GM12878 (cell line): ENCODE results near the gene CABP7. TPM values are rescaled to one million over a fixed set of nuclear protein-coding genes. Genes with fewer than 3 reads are reported as not detected.

Source experiments
- ATAC-seq: fragments of 200-7000 bp; cut with Tn5 transposase; 3 replicates; pipeline ENCODE4 v1.9.1; 2020; ENCODE audit warnings: mild to moderate bottlenecking, moderate library complexity
- BruUV-seq: library from RNA; stranded (reverse); fragments of 400-500 nt; replicated peaks from 2 replicates; lab custom pipeline; 2021; lab: Mats Ljungman, UMichigan
- CTCF ChIA-PET: fragments of 300-600 bp; sonication (Branson Sonifier 250); formaldehyde crosslinking; extraction: SDS; loops from one replicate; lab custom pipeline; 2021; ENCODE audit warnings: inconsistent platforms; lab: Yijun Ruan, JAX
- POLR2A ChIA-PET: fragments of 350-600 bp; formaldehyde crosslinking; extraction: SDS; loops from one replicate; lab custom pipeline; 2021; ENCODE audit warnings: inconsistent platforms; lab: Charles Lee
- RAD21 ChIA-PET: fragments of 300-600 bp; sonication (Branson Sonifier 250); formaldehyde crosslinking; loops from one replicate; lab custom pipeline; 2023; ENCODE audit warnings: antibody characterized with exemption; ENCODE audit not compliant: unreplicated experiment; lab: Charles Lee
- SMC1A ChIA-PET: fragments of 300-600 bp; sonication (Branson Sonifier 250); formaldehyde crosslinking; loops from one replicate; lab custom pipeline; 2023; ENCODE audit not compliant: unreplicated experiment, uncharacterized antibody; lab: Charles Lee
- DNase-seq: peaks from one replicate; pipeline ENCODE4 v3.0.0-alpha.2; 2011; ENCODE audit warnings: low read depth, low spot score
- FAIRE-seq: peaks from 3 replicates; lab custom pipeline; 2011; peaks lifted over from hg19 to GRCh38; lab: Jason Lieb, UNC
- H2AFZ ChIP-seq: 2 replicates; pipeline ENCODE4 v1.6.0; 2011; ENCODE audit warnings: low read depth, low read length, control low read depth; ENCODE audit not compliant: control insufficient read depth
- H3K27ac ChIP-seq: 2 replicates; pipeline ENCODE4 v1.5.1; 2011; ENCODE audit warnings: control low read depth; ENCODE audit not compliant: control insufficient read depth, insufficient read depth
- H3K27me3 ChIP-seq, 2 experiments: replicated peaks in 1 of 2; 2 replicates each; pipeline versions ENCODE4 v1.6.0 to v1.6.1; 2011; ENCODE audit warnings: low read length in 1 of 2; ENCODE audit not compliant: control insufficient read depth in 2 of 2, insufficient read depth in 2 of 2
- H3K36me3 ChIP-seq, 2 experiments: 2 replicates each; pipeline ENCODE4 v1.5.1; 2011; ENCODE audit warnings: low read length in 1 of 2; ENCODE audit not compliant: control insufficient read depth in 2 of 2, insufficient read depth in 2 of 2
- H3K4me1 ChIP-seq: 2 replicates; pipeline ENCODE4 v1.6.1; 2011; ENCODE audit warnings: mild to moderate bottlenecking, low read length, moderate library complexity, mixed read lengths; ENCODE audit not compliant: control insufficient read depth, insufficient read depth
- H3K4me2 ChIP-seq: 2 replicates; pipeline ENCODE4 v1.6.0; 2011; ENCODE audit warnings: control low read depth; ENCODE audit not compliant: control insufficient read depth, insufficient read depth
- H3K4me3 ChIP-seq: fragments of 200-600 bp; sonication (generic); 2 replicates; pipeline ENCODE4 v1.5.1; 2016
- H3K79me2 ChIP-seq: 2 replicates; pipeline ENCODE4 v1.6.0; 2011; ENCODE audit warnings: low read length; ENCODE audit not compliant: control insufficient read depth, insufficient read depth
- H3K9ac ChIP-seq: 2 replicates; pipeline ENCODE4 v1.8.0; 2011; ENCODE audit warnings: low read length, control low read depth, mixed read lengths; ENCODE audit not compliant: control insufficient read depth, insufficient read depth
- H3K9me3 ChIP-seq: replicated peaks from 3 replicates; pipeline ENCODE4 v1.5.1; 2011; ENCODE audit warnings: mild to moderate bottlenecking, low read length; ENCODE audit not compliant: control insufficient read depth, insufficient read depth
- H4K20me1 ChIP-seq: 2 replicates; pipeline ENCODE4 v1.6.0; 2011; ENCODE audit not compliant: control insufficient read depth, insufficient read depth
- CBX3 ChIP-seq: fragments of 200-600 bp; sonication (generic); IDR thresholded peaks from 2 replicates; pipeline ENCODE4 v1.6.1; 2016; ENCODE audit warnings: low read depth, borderline replicate concordance
- CREM ChIP-seq: IDR thresholded peaks from 2 replicates; pipeline ENCODE4 v1.6.1; 2014; ENCODE audit warnings: antibody characterized with exemption, low read depth
- FOS ChIP-seq: IDR thresholded peaks from 3 replicates; pipeline ENCODE4 v1.6.1; 2011; ENCODE audit warnings: borderline replicate concordance; ENCODE audit not compliant: insufficient read length; ENCODE audit errors: extremely low read depth
- FOXK2 ChIP-seq: fragments of 450-650 bp; IDR thresholded peaks from 2 replicates; pipeline ENCODE4 v1.6.1; 2017; ENCODE audit warnings: mild to moderate bottlenecking, moderate library complexity
- HDGF ChIP-seq: fragments of 450-650 bp; IDR thresholded peaks from 2 replicates; pipeline ENCODE4 v1.6.1; 2016; ENCODE audit warnings: antibody characterized with exemption
- HSF1 ChIP-seq: fragments of 150-350 bp; IDR thresholded peaks from 2 replicates; pipeline ENCODE4 v1.6.1; 2014; ENCODE audit warnings: mild to moderate bottlenecking, low read depth, low read length
- MAX ChIP-seq: IDR thresholded peaks from 2 replicates; pipeline ENCODE4 v1.6.1; 2012; ENCODE audit warnings: low read depth, low read length, improper control_type of control experiment
- MTA3 ChIP-seq: IDR thresholded peaks from 2 replicates; pipeline ENCODE4 v1.6.1; 2012; ENCODE audit warnings: low read length, inconsistent platforms, borderline replicate concordance
- NKRF ChIP-seq: fragments of 450-650 bp; conservative IDR thresholded peaks from 2 replicates; pipeline ENCODE4 v1.6.1; 2017; ENCODE audit warnings: mild to moderate bottlenecking, moderate library complexity
- RB1 ChIP-seq: fragments of 450-650 bp; formaldehyde crosslinking; IDR thresholded peaks from 2 replicates; pipeline ENCODE4 v1.6.1; 2017; ENCODE audit warnings: mild to moderate bottlenecking, borderline replicate concordance
- SIN3A ChIP-seq: IDR thresholded peaks from 2 replicates; pipeline ENCODE4 v1.6.1; 2012; ENCODE audit warnings: low read depth, low read length, improper control_type of control experiment
- SKIL ChIP-seq: fragments of 450-650 bp; IDR thresholded peaks from 2 replicates; pipeline ENCODE4 v1.6.1; 2017; ENCODE audit warnings: mild to moderate bottlenecking, low read depth, inconsistent platforms; ENCODE audit not compliant: poor library complexity, severe bottlenecking
- ZSCAN29 ChIP-seq: fragments of 450-650 bp; IDR thresholded peaks from 2 replicates; pipeline ENCODE4 v1.6.1; 2017; ENCODE audit warnings: mild to moderate bottlenecking, moderate library complexity
- ZZZ3 ChIP-seq: IDR thresholded peaks from 2 replicates; pipeline ENCODE4 v1.6.1; 2011; ENCODE audit warnings: low read depth; ENCODE audit not compliant: control insufficient read depth, insufficient read length
- WGBS: methylation state at CpG from one replicate; pipeline ENCODE4 v1.1.6; 2016; ENCODE audit warnings: low lambda C conversion rate; ENCODE audit not compliant: insufficient replicate concordance, insufficient coverage; ENCODE audit errors: missing lambda C conversion rate; 5-methylcytosine and 5-hydroxymethylcytosine counted together
- in situ Hi-C: fragments of 300-500 bp; cut with MboI; formaldehyde crosslinking; loops from 9 replicates; pipeline ENCODE4 v1.14.3; 2018; ENCODE audit warnings: mixed read lengths
- intact Hi-C: fragments of 100-400 bp; cut with micrococcal nuclease; formaldehyde crosslinking; loops from one replicate; pipeline ENCODE4 v1.14.2; 2022; ENCODE audit not compliant: unreplicated experiment
- polyA plus RNA-seq, 11 experiments: library from polyadenylated mRNA; depleted of rRNA in 4 of 11; unstranded in 6 of 11; stranded (reverse) in 5 of 11; fragments of >200 nt; fragmentation: Nextera tagmentation in 4 of 11; fragmentation: Illumina TruSeq in 1 of 11; extraction: Ambion mirVana in 4 of 11; extraction: Trizol in 1 of 11; gene quantifications; 1 replicate in 1 of 11; 2 replicates in 10 of 11; pipeline versions ENCODE4 v1.2.1 to v1.2.3, GENCODE V29; 2011 to 2016; ENCODE audit warnings: inconsistent platforms in 2 of 11, missing spikeins in 2 of 11, low read depth in 1 of 11
- total RNA-seq, 4 experiments: library from RNA; depleted of rRNA in 3 of 4; stranded (reverse); fragments of >200 nt in 3 of 4; fragmentation: Illumina TruSeq in 1 of 4; extraction: Trizol in 1 of 4; gene quantifications; 2 replicates each; pipeline versions ENCODE4 v1.2.1 to v1.2.3, GENCODE V29; 2013 to 2021
- TF ChIP-seq, protein P1 (sequence below): fragments of 450-650 bp; IDR thresholded peaks from 2 replicates; pipeline ENCODE4 v1.6.1; 2016; ENCODE audit warnings: mild to moderate bottlenecking, moderate library complexity, borderline replicate concordance

Gene CABP7
- total and polyA plus RNA-seq, 10 of the 15 experiments (the other 5 are each of a cell fraction or from before 2014, with no cell fraction given), result 0.02 to 0.18 (median 0.05) TPM; not detected in 5

DNA sequence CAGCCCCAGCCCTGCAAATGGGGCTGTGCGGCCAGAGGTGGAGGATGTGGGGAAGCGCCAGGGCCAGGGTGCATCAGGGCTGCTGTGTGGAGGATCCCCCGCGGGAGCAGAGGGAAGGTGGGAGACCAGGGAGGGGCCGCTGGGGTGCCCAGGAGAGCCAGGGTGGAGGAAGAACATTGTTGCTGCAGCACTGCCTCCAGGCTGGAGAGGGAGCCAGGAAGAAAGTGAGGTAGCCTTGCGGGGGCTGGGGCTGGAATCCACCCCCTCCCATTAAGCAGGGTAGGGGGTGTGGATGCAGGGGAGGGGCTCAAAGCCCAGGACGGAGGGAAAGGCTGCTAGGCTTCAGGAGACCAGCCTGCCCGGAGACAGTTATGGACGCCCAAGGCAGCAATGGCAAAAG, 15.0 kb downstream of the CABP7 start:
- H2AFZ ChIP-seq, result no peak overlapping the region
- FAIRE-seq, result no peak
- H3K79me2 ChIP-seq, result no peaks in the 10 kb centered on the region
- ATAC-seq, result no peak
- SMC1A ChIA-PET, result no interaction called here
- RAD21 ChIA-PET, result no interaction called here
- CTCF ChIA-PET, result no interaction called here
- POLR2A ChIA-PET, result no interaction called here
- no peaks in the 10 kb centered on the region for H3K9me3 ChIP-seq
- no peak overlapping the region for H3K4me2 ChIP-seq
- intact Hi-C loops (no loop called here), in situ Hi-C loops (no loop called here)
- H3K4me1 ChIP-seq, result peaks cover 3% of the 10 kb centered on the region; the same call in 1 of the 2 replicates
- BruUV-seq, result no TSS peak
- H3K27me3 ChIP-seq, result no peaks in the 10 kb centered on the region
- no peak overlapping the region for H3K27ac ChIP-seq
- no peaks in the 10 kb centered on the region for H4K20me1 ChIP-seq
- 64% methylated on average over 9 of the region's 9 CpGs for WGBS
- no peak for DNase-seq
- H3K4me3 ChIP-seq, result no peak overlapping the region
- no peak overlapping the region for H3K9ac ChIP-seq
- no peaks in the 10 kb centered on the region; a peak in 1 of 4 replicates for H3K36me3 ChIP-seq
- TF ChIP-seq SIN3A, result no peak
- no peak for TF ChIP-seq RB1
- no peak for TF ChIP-seq MAX
- no peak for TF ChIP-seq NKRF
- no peak for TF ChIP-seq FOS
- no peak for TF ChIP-seq SKIL
- TF ChIP-seq MTA3, result no peak
- TF ChIP-seq, protein P1, sequence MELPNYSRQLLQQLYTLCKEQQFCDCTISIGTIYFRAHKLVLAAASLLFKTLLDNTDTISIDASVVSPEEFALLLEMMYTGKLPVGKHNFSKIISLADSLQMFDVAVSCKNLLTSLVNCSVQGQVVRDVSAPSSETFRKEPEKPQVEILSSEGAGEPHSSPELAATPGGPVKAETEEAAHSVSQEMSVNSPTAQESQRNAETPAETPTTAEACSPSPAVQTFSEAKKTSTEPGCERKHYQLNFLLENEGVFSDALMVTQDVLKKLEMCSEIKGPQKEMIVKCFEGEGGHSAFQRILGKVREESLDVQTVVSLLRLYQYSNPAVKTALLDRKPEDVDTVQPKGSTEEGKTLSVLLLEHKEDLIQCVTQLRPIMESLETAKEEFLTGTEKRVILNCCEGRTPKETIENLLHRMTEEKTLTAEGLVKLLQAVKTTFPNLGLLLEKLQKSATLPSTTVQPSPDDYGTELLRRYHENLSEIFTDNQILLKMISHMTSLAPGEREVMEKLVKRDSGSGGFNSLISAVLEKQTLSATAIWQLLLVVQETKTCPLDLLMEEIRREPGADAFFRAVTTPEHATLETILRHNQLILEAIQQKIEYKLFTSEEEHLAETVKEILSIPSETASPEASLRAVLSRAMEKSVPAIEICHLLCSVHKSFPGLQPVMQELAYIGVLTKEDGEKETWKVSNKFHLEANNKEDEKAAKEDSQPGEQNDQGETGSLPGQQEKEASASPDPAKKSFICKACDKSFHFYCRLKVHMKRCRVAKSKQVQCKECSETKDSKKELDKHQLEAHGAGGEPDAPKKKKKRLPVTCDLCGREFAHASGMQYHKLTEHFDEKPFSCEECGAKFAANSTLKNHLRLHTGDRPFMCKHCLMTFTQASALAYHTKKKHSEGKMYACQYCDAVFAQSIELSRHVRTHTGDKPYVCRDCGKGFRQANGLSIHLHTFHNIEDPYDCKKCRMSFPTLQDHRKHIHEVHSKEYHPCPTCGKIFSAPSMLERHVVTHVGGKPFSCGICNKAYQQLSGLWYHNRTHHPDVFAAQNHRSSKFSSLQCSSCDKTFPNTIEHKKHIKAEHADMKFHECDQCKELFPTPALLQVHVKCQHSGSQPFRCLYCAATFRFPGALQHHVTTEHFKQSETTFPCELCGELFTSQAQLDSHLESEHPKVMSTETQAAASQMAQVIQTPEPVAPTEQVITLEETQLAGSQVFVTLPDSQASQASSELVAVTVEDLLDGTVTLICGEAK, result no peak
- no peak for TF ChIP-seq HSF1
- no peak for TF ChIP-seq FOXK2
- TF ChIP-seq ZZZ3, result no peak
- TF ChIP-seq CBX3, result no peak
- no peak for TF ChIP-seq CREM
- TF ChIP-seq ZSCAN29, result no peak
- no peak for TF ChIP-seq HDGF
